ENCODE data around the gene OST4.

GRCh38 chr2:27087823-27088410, 16.5 kb upstream of the OST4 start:
- TF ChIP-seq GATA1 (IDR thresholded peaks at IDR 0.05; ENCODE audit: low read depth, low read length) = no peak
- TF ChIP-seq POLR2A (IDR thresholded peaks at IDR 0.05; ENCODE audit: low read length) = no peak
